ENCODE results near the gene ENPP6.

- TF ChIP-seq GABPA (IDR thresholded peaks at IDR 0.05; ENCODE audit: low read depth) = no peak
- TF ChIP-seq POLR2AphosphoS5 (IDR thresholded peaks at IDR 0.05; ENCODE audit: low read depth, low read length) = no peak
- TF ChIP-seq USF1 (IDR thresholded peaks at IDR 0.05; ENCODE audit: borderline replicate concordance, low read depth) = no peak
- no peak for TF ChIP-seq EP300 (IDR thresholded peaks at IDR 0.05; ENCODE audit: borderline replicate concordance in 1 of 2, low read depth in 1 of 2, low read length in 1 of 2)
- TF ChIP-seq, protein P1, sequence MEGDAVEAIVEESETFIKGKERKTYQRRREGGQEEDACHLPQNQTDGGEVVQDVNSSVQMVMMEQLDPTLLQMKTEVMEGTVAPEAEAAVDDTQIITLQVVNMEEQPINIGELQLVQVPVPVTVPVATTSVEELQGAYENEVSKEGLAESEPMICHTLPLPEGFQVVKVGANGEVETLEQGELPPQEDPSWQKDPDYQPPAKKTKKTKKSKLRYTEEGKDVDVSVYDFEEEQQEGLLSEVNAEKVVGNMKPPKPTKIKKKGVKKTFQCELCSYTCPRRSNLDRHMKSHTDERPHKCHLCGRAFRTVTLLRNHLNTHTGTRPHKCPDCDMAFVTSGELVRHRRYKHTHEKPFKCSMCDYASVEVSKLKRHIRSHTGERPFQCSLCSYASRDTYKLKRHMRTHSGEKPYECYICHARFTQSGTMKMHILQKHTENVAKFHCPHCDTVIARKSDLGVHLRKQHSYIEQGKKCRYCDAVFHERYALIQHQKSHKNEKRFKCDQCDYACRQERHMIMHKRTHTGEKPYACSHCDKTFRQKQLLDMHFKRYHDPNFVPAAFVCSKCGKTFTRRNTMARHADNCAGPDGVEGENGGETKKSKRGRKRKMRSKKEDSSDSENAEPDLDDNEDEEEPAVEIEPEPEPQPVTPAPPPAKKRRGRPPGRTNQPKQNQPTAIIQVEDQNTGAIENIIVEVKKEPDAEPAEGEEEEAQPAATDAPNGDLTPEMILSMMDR (IDR thresholded peaks at IDR 0.05) = no peak
- TF ChIP-seq SIN3A (IDR thresholded peaks at IDR 0.05; ENCODE audit: borderline replicate concordance, low read depth, low read length) = no peak
- TF ChIP-seq FOXJ3 (CRISPR knock-in tag; IDR thresholded peaks at IDR 0.05) = no peak
- no peak for TF ChIP-seq ELF1 (IDR thresholded peaks at IDR 0.05)
- TF ChIP-seq EZH2phosphoT487 (IDR thresholded peaks at IDR 0.05; ENCODE audit: borderline replicate concordance, low read depth) = no peak
- no peak for TF ChIP-seq RAD21 (IDR thresholded peaks at IDR 0.05; ENCODE audit: low read length)
- TF ChIP-seq RFX5 (IDR thresholded peaks at IDR 0.05; ENCODE audit: low read length) = no peak
- TF ChIP-seq PBX3 (IDR thresholded peaks at IDR 0.05) = no peak
- TF ChIP-seq RXRA (IDR thresholded peaks at IDR 0.05; ENCODE audit: borderline replicate concordance, low read depth) = no peak
- no peak for TF ChIP-seq GATA2 (CRISPR knock-in tag; IDR thresholded peaks at IDR 0.05)
Observed at GRCh38 chr4:184114431-184114830, 103.2 kb downstream of the ENPP6 start.

Measured in SK-N-SH (cell line).